ENCODE measurements around the gene ESR2.
"Not testable (repeated sequence)": the region's sequence is repeated elsewhere in the genome, so short reads cannot be mapped to it uniquely, and the experiment has no call there.

ESR2 gene

GRCh38 chr14:64119500-64119899, 174.7 kb downstream of the ESR2 start:
- DNase-seq (ENCODE audit: low spot score) = no peak
- TF ChIP-seq CTCF (IDR thresholded peaks at IDR 0.05; ENCODE audit: extremely low read depth, insufficient read depth, missing control alignments) = no peak
- in situ Hi-C loops (cut with MboI; ENCODE audit: low pct_unique_long_range_greater_than_20kb, low sequenced_read_pairs, unreplicated experiment) = no loop called here

GRCh38 chr14:64118892-64119291, 175.3 kb downstream of the ESR2 start:
- TF ChIP-seq CTCF (IDR thresholded peaks at IDR 0.05; ENCODE audit: extremely low read depth, insufficient read depth, missing control alignments) = no peak
- no peak for DNase-seq (ENCODE audit: low spot score)
- in situ Hi-C loops (cut with MboI; ENCODE audit: low pct_unique_long_range_greater_than_20kb, low sequenced_read_pairs, unreplicated experiment) = no loop called here

GRCh38 chr14:64118403-64118742, 175.8 kb downstream of the ESR2 start:
- in situ Hi-C loops (cut with MboI; ENCODE audit: low pct_unique_long_range_greater_than_20kb, low sequenced_read_pairs, unreplicated experiment); DNase-seq (ENCODE audit: low spot score): not testable (repeated sequence)

- no peak for TF ChIP-seq CTCF (IDR thresholded peaks at IDR 0.05; ENCODE audit: extremely low read depth, insufficient read depth, missing control alignments)
- DNase-seq (ENCODE audit: low spot score) = no peak
- in situ Hi-C loops (cut with MboI; ENCODE audit: low pct_unique_long_range_greater_than_20kb, low sequenced_read_pairs, unreplicated experiment) = no loop called here
These were observed 176.3 kb downstream of the ESR2 start for GRCh38 chr14:64117671-64118402.

- no peak for DNase-seq (ENCODE audit: low spot score)
- in situ Hi-C loops (cut with MboI; ENCODE audit: low pct_unique_long_range_greater_than_20kb, low sequenced_read_pairs, unreplicated experiment) = no loop called here
- TF ChIP-seq CTCF (IDR thresholded peaks at IDR 0.05; ENCODE audit: extremely low read depth, insufficient read depth, missing control alignments) = no peak
These were observed 178.8 kb downstream of the ESR2 start for GRCh38 chr14:64115401-64115800.

GRCh38 chr14:64114796-64115195, 179.4 kb downstream of the ESR2 start:
- no peak for TF ChIP-seq CTCF (IDR thresholded peaks at IDR 0.05; ENCODE audit: extremely low read depth, insufficient read depth, missing control alignments)
- in situ Hi-C loops (cut with MboI; ENCODE audit: low pct_unique_long_range_greater_than_20kb, low sequenced_read_pairs, unreplicated experiment) = no loop called here
- no peak for DNase-seq (ENCODE audit: low spot score)

- DNase-seq (ENCODE audit: low spot score) = no peak
- in situ Hi-C loops (cut with MboI; ENCODE audit: low pct_unique_long_range_greater_than_20kb, low sequenced_read_pairs, unreplicated experiment) = no loop called here
- TF ChIP-seq CTCF (IDR thresholded peaks at IDR 0.05; ENCODE audit: extremely low read depth, insufficient read depth, missing control alignments) = no peak
These were observed 180.0 kb downstream of the ESR2 start for GRCh38 chr14:64114166-64114565.
